H9 (cell line): ENCODE results near the gene CRACR2A. TPM values are rescaled to one million over a fixed set of nuclear protein-coding genes. Genes with fewer than 3 reads are reported as not detected.

Experiments
- DNase-seq: peaks from one replicate; pipeline ENCODE4 v3.0.0-alpha.2; 2017
- H2AFZ ChIP-seq: one replicate; pipeline ENCODE4 v1.6.1; 2013; ENCODE audit warnings: mild to moderate bottlenecking, low read length, control low read depth, moderate library complexity
- H2AK5ac ChIP-seq: 2 replicates; pipeline ENCODE4 v1.6.1; 2013; ENCODE audit warnings: low read length, control low read depth, mixed read lengths; ENCODE audit not compliant: insufficient read length
- H2BK120ac ChIP-seq: one replicate; pipeline ENCODE4 v1.6.1; 2013; ENCODE audit warnings: low read depth, mild to moderate bottlenecking, low read length, control low read depth, inconsistent platforms; ENCODE audit not compliant: poor library complexity, severe bottlenecking
- H2BK12ac ChIP-seq: 2 replicates; pipeline ENCODE4 v1.6.1; 2013; ENCODE audit warnings: low read length, control low read depth, mixed read lengths, low read depth; ENCODE audit not compliant: insufficient read length
- H2BK15ac ChIP-seq: 2 replicates; pipeline ENCODE4 v1.6.1; 2013; ENCODE audit warnings: low read depth, low read length, control low read depth
- H2BK20ac ChIP-seq: one replicate; pipeline ENCODE4 v1.6.1; 2013; ENCODE audit warnings: low read depth, mild to moderate bottlenecking, low read length, control low read depth, inconsistent platforms; ENCODE audit not compliant: poor library complexity, severe bottlenecking
- H2BK5ac ChIP-seq: 2 replicates; pipeline ENCODE4 v1.6.1; 2013; ENCODE audit warnings: low read length, control low read depth, mixed read lengths; ENCODE audit not compliant: insufficient read length
- H3K14ac ChIP-seq: 2 replicates; pipeline ENCODE4 v1.6.1; 2013; ENCODE audit warnings: low read length, control low read depth; ENCODE audit not compliant: insufficient read depth
- H3K18ac ChIP-seq: 2 replicates; pipeline ENCODE4 v1.6.1; 2013; ENCODE audit warnings: low read depth, mild to moderate bottlenecking, mixed read lengths, low read length, control low read depth; ENCODE audit not compliant: insufficient read length
- H3K23ac ChIP-seq: 2 replicates; pipeline ENCODE4 v1.6.1; 2013; ENCODE audit warnings: low read length, control low read depth, mixed read lengths, low read depth; ENCODE audit not compliant: insufficient read length
- H3K23me2 ChIP-seq: 2 replicates; pipeline ENCODE4 v1.6.1; 2013; ENCODE audit warnings: low read depth, mild to moderate bottlenecking, mixed read lengths, low read length, control low read depth; ENCODE audit not compliant: insufficient read length, poor library complexity, severe bottlenecking
- H3K27ac ChIP-seq: 2 replicates; pipeline ENCODE4 v1.5.1; 2013; ENCODE audit warnings: low read length, control low read depth, mixed read lengths, low read depth; ENCODE audit not compliant: insufficient read length
- H3K27me3 ChIP-seq: 2 replicates; pipeline ENCODE4 v1.6.1; 2013; ENCODE audit warnings: low read length, control low read depth, inconsistent platforms; ENCODE audit not compliant: insufficient read depth
- H3K4ac ChIP-seq: 2 replicates; pipeline ENCODE4 v1.6.1; 2013; ENCODE audit warnings: low read depth, mild to moderate bottlenecking, control low read depth, inconsistent platforms, low read length, moderate library complexity
- H3K4me1 ChIP-seq: 2 replicates; pipeline ENCODE4 v1.6.1; 2013; ENCODE audit warnings: low read length, control low read depth, inconsistent platforms; ENCODE audit not compliant: insufficient read depth
- H3K4me2 ChIP-seq: 2 replicates; pipeline ENCODE4 v1.6.1; 2013; ENCODE audit warnings: low read length, control low read depth, mixed read lengths; ENCODE audit not compliant: insufficient read length, insufficient read depth
- H3K56ac ChIP-seq: 2 replicates; pipeline ENCODE4 v1.6.1; 2013; ENCODE audit warnings: low read depth, mild to moderate bottlenecking, mixed read lengths, low read length, control low read depth; ENCODE audit not compliant: insufficient read length
- H3K79me1 ChIP-seq: 2 replicates; pipeline ENCODE4 v1.6.1; 2013; ENCODE audit warnings: low read depth, mild to moderate bottlenecking, moderate library complexity, low read length, control low read depth, inconsistent platforms; ENCODE audit not compliant: insufficient read depth, poor library complexity, severe bottlenecking
- H3K79me2 ChIP-seq: 2 replicates; pipeline ENCODE4 v1.6.1; 2013; ENCODE audit warnings: low read length, control low read depth, inconsistent platforms; ENCODE audit not compliant: insufficient read depth
- H3K9ac ChIP-seq: 2 replicates; pipeline ENCODE4 v1.6.1; 2013; ENCODE audit warnings: low read length, control low read depth, mixed read lengths; ENCODE audit not compliant: insufficient read length; ENCODE audit errors: extremely low read depth
- H3K9me3 ChIP-seq: one replicate; pipeline ENCODE4 v1.6.1; 2013; ENCODE audit warnings: low read depth, low read length, inconsistent platforms; ENCODE audit not compliant: control insufficient read depth
- H3T11ph ChIP-seq: one replicate; pipeline ENCODE4 v1.6.1; 2013; ENCODE audit warnings: mild to moderate bottlenecking, low read length, control low read depth, inconsistent platforms
- H4K20me1 ChIP-seq: one replicate; pipeline ENCODE4 v1.6.1; 2013; ENCODE audit not compliant: control insufficient read depth, insufficient read length, insufficient read depth
- H4K5ac ChIP-seq: 2 replicates; pipeline ENCODE4 v1.6.1; 2013; ENCODE audit warnings: low read depth, mild to moderate bottlenecking, mixed read lengths, low read length, control low read depth; ENCODE audit not compliant: insufficient read length
- H4K8ac ChIP-seq: replicated peaks from 2 replicates; pipeline ENCODE4 v1.6.1; 2013; ENCODE audit warnings: low read length, control low read depth, mixed read lengths, low read depth; ENCODE audit not compliant: insufficient read length
- H4K91ac ChIP-seq: 2 replicates; pipeline ENCODE4 v1.6.1; 2013; ENCODE audit warnings: low read depth, mild to moderate bottlenecking, moderate library complexity, mixed read lengths, low read length, control low read depth; ENCODE audit not compliant: insufficient read length
- H3K27ac Mint-ChIP-seq, 3 experiments: 2 replicates in 2 of 3; 3 replicates in 1 of 3; pipeline ENCODE4 v1.8.0; 2020 to 2021; ENCODE audit warnings: mixed read lengths in 3 of 3, mild to moderate bottlenecking in 1 of 3, moderate library complexity in 1 of 3
- H3K27me3 Mint-ChIP-seq: 2 replicates; pipeline ENCODE4 v1.8.0; 2021; ENCODE audit warnings: low read depth, mild to moderate bottlenecking, moderate library complexity, mixed read lengths
- H3K36me3 Mint-ChIP-seq, 3 experiments: 2 replicates in 2 of 3; 3 replicates in 1 of 3; pipeline ENCODE4 v1.8.0; 2020 to 2021; ENCODE audit warnings: low read depth in 3 of 3, mixed read lengths in 3 of 3; ENCODE audit not compliant: insufficient read depth in 1 of 3
- H3K4me1 Mint-ChIP-seq, 2 experiments: 2 replicates each; pipeline ENCODE4 v1.8.0; 2020; ENCODE audit warnings: mixed read lengths in 2 of 2
- H3K4me3 Mint-ChIP-seq, 2 experiments: 2 replicates in 1 of 2; 3 replicates in 1 of 2; pipeline ENCODE4 v1.8.0; 2020 to 2021; ENCODE audit warnings: mild to moderate bottlenecking in 2 of 2, mixed read lengths in 2 of 2, moderate library complexity in 1 of 2
- H3K9me3 Mint-ChIP-seq, 2 experiments: 2 replicates in 1 of 2; 3 replicates in 1 of 2; pipeline ENCODE4 v1.8.0; 2020; ENCODE audit warnings: mild to moderate bottlenecking in 2 of 2, mixed read lengths in 2 of 2, moderate library complexity in 1 of 2
- WGBS: extraction: QIAGEN DNeasy Blood & Tissue Kit; methylation state at CpG from one replicate; pipeline ENCODE4 v1.1.7; 2013; ENCODE audit warnings: missing lambda C conversion rate, low lambda C conversion rate, mixed read lengths; ENCODE audit not compliant: insufficient read length; ENCODE audit errors: extremely low coverage; 5-methylcytosine and 5-hydroxymethylcytosine counted together
- total RNA-seq: library from RNA; stranded (reverse); gene quantifications from 2 replicates; pipeline ENCODE4 v1.2.1, GENCODE V29; 2021
- TF ChIP-seq, protein P1 (sequence below): fragments of 200-600 bp; sonication (generic); conservative IDR thresholded peaks from 3 replicates; pipeline ENCODE4 v1.8.0; 2021; ENCODE audit warnings: antibody characterized with exemption, mild to moderate bottlenecking

CRACR2A gene
- total RNA-seq, 1 experiment from 2014 or later = 2.0 TPM

DNA sequence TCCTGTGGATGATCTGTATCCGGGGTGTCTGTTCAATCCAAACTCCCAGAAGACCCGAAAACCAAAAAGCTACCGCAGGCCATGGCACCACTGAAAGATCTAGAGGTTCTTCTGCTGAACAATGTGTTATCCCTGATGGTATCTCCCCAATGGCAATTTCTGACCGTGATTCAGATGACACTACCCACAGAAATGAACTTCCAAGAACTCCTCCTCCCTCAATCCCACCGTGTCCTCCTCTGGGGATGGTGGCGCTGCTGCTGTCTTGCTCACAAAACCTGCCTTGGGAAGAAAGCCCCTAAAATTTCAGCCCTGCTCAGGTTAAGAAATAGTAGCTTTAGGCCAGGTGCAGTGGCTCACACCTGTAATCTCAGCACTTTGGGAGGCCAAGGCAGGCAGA, 7.8 kb downstream of the CRACR2A start:
- Histone ChIP-seq H3K27ac (no peak overlapping the region), H4K20me1 (no peaks in the 10 kb centered on the region), H2AFZ (no peak overlapping the region), H3T11ph (no peak overlapping the region), H2BK5ac (no peak overlapping the region), H3K79me1 (no peaks in the 10 kb centered on the region), H2BK12ac (no peak overlapping the region), H3K23me2 (no peaks in the 10 kb centered on the region), H3K4me2 (no peak overlapping the region), H3K9me3 (no peaks in the 10 kb centered on the region), H3K9ac (no peak overlapping the region), H2BK20ac (no peak overlapping the region), H3K27me3 (no peaks in the 10 kb centered on the region), H3K23ac (no peak overlapping the region), H2BK120ac (no peak overlapping the region), H4K91ac (no peak overlapping the region), H3K14ac (no peak overlapping the region), H3K56ac (no peak overlapping the region), H3K18ac (no peak overlapping the region), H2AK5ac (no peak overlapping the region), H4K5ac (no peak overlapping the region), H2BK15ac (no peak overlapping the region), H3K4ac (no peak overlapping the region), H4K8ac (no peak overlapping the region), H3K79me2 (no peaks in the 10 kb centered on the region), H3K4me1 (no peaks in the 10 kb centered on the region)
- no peak overlapping the region; a peak in 1 of 7 replicates for H3K27ac Mint-ChIP-seq
- H3K27me3 Mint-ChIP-seq = peaks cover 5% of the 10 kb centered on the region
- 0 out of 4 replicates have a peak, but pooled peaks cover 0 to 3% of the 10 kb centered on the region in 2 experiments for H3K4me1 Mint-ChIP-seq
- H3K4me3 Mint-ChIP-seq = no peak overlapping the region
- peak; percentile 29 for DNase-seq
- no CpG with 5 or more reads among the region's 6 CpGs for WGBS
- peaks cover 0 to 3% (median 0%) of the 10 kb centered on the region in 3 experiments; a peak in 3 of 7 replicates for H3K36me3 Mint-ChIP-seq
- TF ChIP-seq, protein P1, sequence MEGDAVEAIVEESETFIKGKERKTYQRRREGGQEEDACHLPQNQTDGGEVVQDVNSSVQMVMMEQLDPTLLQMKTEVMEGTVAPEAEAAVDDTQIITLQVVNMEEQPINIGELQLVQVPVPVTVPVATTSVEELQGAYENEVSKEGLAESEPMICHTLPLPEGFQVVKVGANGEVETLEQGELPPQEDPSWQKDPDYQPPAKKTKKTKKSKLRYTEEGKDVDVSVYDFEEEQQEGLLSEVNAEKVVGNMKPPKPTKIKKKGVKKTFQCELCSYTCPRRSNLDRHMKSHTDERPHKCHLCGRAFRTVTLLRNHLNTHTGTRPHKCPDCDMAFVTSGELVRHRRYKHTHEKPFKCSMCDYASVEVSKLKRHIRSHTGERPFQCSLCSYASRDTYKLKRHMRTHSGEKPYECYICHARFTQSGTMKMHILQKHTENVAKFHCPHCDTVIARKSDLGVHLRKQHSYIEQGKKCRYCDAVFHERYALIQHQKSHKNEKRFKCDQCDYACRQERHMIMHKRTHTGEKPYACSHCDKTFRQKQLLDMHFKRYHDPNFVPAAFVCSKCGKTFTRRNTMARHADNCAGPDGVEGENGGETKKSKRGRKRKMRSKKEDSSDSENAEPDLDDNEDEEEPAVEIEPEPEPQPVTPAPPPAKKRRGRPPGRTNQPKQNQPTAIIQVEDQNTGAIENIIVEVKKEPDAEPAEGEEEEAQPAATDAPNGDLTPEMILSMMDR = no peak
- H3K9me3 Mint-ChIP-seq = peaks cover 0 to 2% of the 10 kb centered on the region in 2 experiments; a peak in 1 of 5 replicates
